PC-3 (cell line): ENCODE data around the gene CD300LB. TPM values are rescaled to one million over a fixed set of nuclear protein-coding genes. Genes with fewer than 3 reads are reported as not detected.

Experiments
- ATAC-seq: fragments of 200-7000 bp; cut with Tn5 transposase; 2 replicates; pipeline ENCODE4 v1.9.1; 2020; ENCODE audit warnings: mild to moderate bottlenecking, moderate library complexity
- BruUV-seq: library from RNA; stranded (reverse); fragments of 400-500 nt; replicated peaks from 2 replicates; lab custom pipeline; 2021; lab: Mats Ljungman, UMichigan
- CTCF ChIA-PET: fragments of 300-600 bp; sonication (Branson Sonifier 250); formaldehyde crosslinking; loops from one replicate; lab custom pipeline; 2022; ENCODE audit warnings: antibody characterized with exemption; lab: Charles Lee
- POLR2A ChIA-PET: fragments of 300-600 bp; sonication (Branson Sonifier 250); formaldehyde crosslinking; loops from one replicate; lab custom pipeline; 2022; ENCODE audit warnings: antibody characterized with exemption; ENCODE audit not compliant: unreplicated experiment; lab: Charles Lee
- DNase-seq: peaks from one replicate; pipeline ENCODE4 v3.0.0-alpha.2; 2015
- H2AFZ ChIP-seq: fragments of 300-600 bp; sonication (generic); 2 replicates; pipeline ENCODE4 v1.6.0; 2016; ENCODE audit warnings: antibody characterized with exemption, low read length
- H3F3A ChIP-seq: fragments of 300-600 bp; sonication (generic); one replicate; pipeline ENCODE4 v1.6.0; 2017; ENCODE audit warnings: antibody characterized with exemption, low read length, control low read depth, mild to moderate bottlenecking; ENCODE audit not compliant: unreplicated experiment
- H3K27ac ChIP-seq: fragments of 300-600 bp; sonication (generic); 2 replicates; pipeline ENCODE4 v1.5.1; 2016; ENCODE audit warnings: mild to moderate bottlenecking, low read length
- H3K27me3 ChIP-seq: fragments of 300-600 bp; sonication (generic); 2 replicates; pipeline ENCODE4 v1.6.1; 2016; ENCODE audit warnings: low read length, mixed read lengths
- H3K36me3 ChIP-seq: fragments of 300-600 bp; sonication (generic); 2 replicates; pipeline ENCODE4 v1.6.1; 2016; ENCODE audit warnings: low read depth, mixed run types, low read length, mixed read lengths
- H3K4me1 ChIP-seq: fragments of 300-600 bp; sonication (generic); 2 replicates; pipeline ENCODE4 v1.5.1; 2016; ENCODE audit warnings: low read length; ENCODE audit not compliant: insufficient read depth
- H3K4me2 ChIP-seq: fragments of 300-600 bp; sonication (generic); 2 replicates; pipeline ENCODE4 v1.6.0; 2016; ENCODE audit warnings: low read length
- H3K4me3 ChIP-seq: fragments of 300-600 bp; sonication (generic); 2 replicates; pipeline ENCODE4 v1.5.1; 2016; ENCODE audit warnings: mild to moderate bottlenecking, low read length, mixed read lengths
- H3K79me2 ChIP-seq: fragments of 300-600 bp; sonication (generic); 2 replicates; pipeline ENCODE4 v1.6.1; 2017; ENCODE audit warnings: low read length, mixed read lengths
- H3K9ac ChIP-seq: fragments of 300-600 bp; sonication (generic); 2 replicates; pipeline ENCODE4 v1.6.0; 2016; ENCODE audit warnings: mild to moderate bottlenecking, low read length
- H3K9me2 ChIP-seq: fragments of 300-600 bp; sonication (generic); replicated peaks from 2 replicates; pipeline ENCODE4 v1.6.1; 2016; ENCODE audit warnings: mixed run types, low read length, mixed read lengths
- H3K9me3 ChIP-seq: fragments of 300-600 bp; sonication (generic); 2 replicates; pipeline ENCODE4 v1.6.1; 2016; ENCODE audit warnings: low read length, mixed read lengths
- H4K20me1 ChIP-seq: fragments of 300-600 bp; sonication (generic); 2 replicates; pipeline ENCODE4 v1.6.1; 2016; ENCODE audit warnings: low read length, mixed read lengths
- CTCF ChIP-seq: fragments of 300-600 bp; sonication (generic); conservative IDR thresholded peaks from 2 replicates; pipeline ENCODE4 v1.5.1; 2017; ENCODE audit warnings: antibody characterized with exemption, low read depth, mild to moderate bottlenecking, low read length
- EZH2 ChIP-seq: fragments of 300-600 bp; sonication (generic); IDR thresholded peaks from one replicate; pipeline ENCODE4 v1.6.1; 2017; ENCODE audit warnings: antibody characterized with exemption, mild to moderate bottlenecking, low read length; ENCODE audit not compliant: unreplicated experiment
- EZH2phosphoT487 ChIP-seq: fragments of 300-600 bp; sonication (generic); IDR thresholded peaks from 2 replicates; pipeline ENCODE4 v1.6.1; 2018; ENCODE audit warnings: mild to moderate bottlenecking, antibody characterized with exemption, low read length, borderline replicate concordance
- intact Hi-C: fragments of 100-400 bp; cut with micrococcal nuclease; formaldehyde crosslinking; loops from 2 replicates; pipeline ENCODE4 v1.9.0; 2023
- total RNA-seq: library from RNA; depleted of rRNA; stranded (reverse); fragments of >200 nt; gene quantifications from 2 replicates; pipeline ENCODE4 v1.2.3, GENCODE V29; 2014

Gene CD300LB
- total RNA-seq, 1 experiment from 2014 or later, result not detected

GRCh38 chr17:74542727-74543383 lies 11.6 kb upstream of the CD300LB start:
- POLR2A ChIA-PET, result no interaction called here
- Histone ChIP-seq H3K4me3 (no peak overlapping the region), H3K9me2 (no peaks in the 10 kb centered on the region), H3K4me1 (no peaks in the 10 kb centered on the region), H3K9ac (no peak overlapping the region), H3K79me2 (no peaks in the 10 kb centered on the region), H3K4me2 (no peak overlapping the region), H4K20me1 (no peaks in the 10 kb centered on the region), H3K9me3 (no peaks in the 10 kb centered on the region), H3K27ac (no peak overlapping the region), H3K36me3 (no peaks in the 10 kb centered on the region), H3F3A (no peaks in the 10 kb centered on the region), H3K27me3 (peaks cover 36% of the 10 kb centered on the region), H2AFZ (no peak overlapping the region)
- ATAC-seq, result no peak
- no peak for DNase-seq
- intact Hi-C loops, result no loop called here
- TF ChIP-seq EZH2phosphoT487 (no peak), EZH2 (no peak), CTCF (no peak)
- CTCF ChIA-PET, result interaction anchor here (0.6 kb wide), 1 partner anchor 194 kb away, joined by 5 read pairs; the partner anchor contains the start of gene RAB37
- BruUV-seq, result no TSS peak

- POLR2A ChIA-PET, result no interaction called here
- no peaks in the 10 kb centered on the region for H3K9me3 ChIP-seq
These were observed 10.9 kb upstream of the CD300LB start for GRCh38 chr17:74542166-74542565.

More at GRCh38 chr17:74542166-74542565, 10.9 kb upstream of the CD300LB start:
- Histone ChIP-seq H3K27me3 (peaks cover 42% of the 10 kb centered on the region), H3K4me3 (no peak overlapping the region), H3K4me1 (no peaks in the 10 kb centered on the region), H3K9me2 (no peaks in the 10 kb centered on the region), H3K27ac (no peak overlapping the region), H3K9ac (no peak overlapping the region), H3K4me2 (no peak overlapping the region), H3F3A (no peaks in the 10 kb centered on the region), H2AFZ (no peak overlapping the region), H3K36me3 (no peaks in the 10 kb centered on the region), H4K20me1 (no peaks in the 10 kb centered on the region), H3K79me2 (no peaks in the 10 kb centered on the region)
- no peak for DNase-seq
- no TSS peak for BruUV-seq
- no peak for ATAC-seq
- intact Hi-C loops, result no loop called here
- TF ChIP-seq EZH2phosphoT487 (no peak), CTCF (no peak), EZH2 (no peak)
- CTCF ChIA-PET, result no interaction called here
